H1 (cell line): ENCODE results near the gene CCDC47. TPM values are rescaled to one million over a fixed set of nuclear protein-coding genes. Genes with fewer than 3 reads are reported as not detected.
"Not testable (repeated sequence)": the region's sequence is repeated elsewhere in the genome, so short reads cannot be mapped to it uniquely, and the experiment has no call there.

ENCODE experiments used
- CTCF ChIA-PET: fragments of 300-600 bp; sonication (Branson Sonifier 250); formaldehyde crosslinking; loops from one replicate; lab custom pipeline; 2021; ENCODE audit not compliant: partially characterized antibody; lab: Charles Lee
- POLR2A ChIA-PET: fragments of 300-600 bp; sonication (Branson Sonifier 250); formaldehyde crosslinking; loops from one replicate; lab custom pipeline; 2021; ENCODE audit warnings: inconsistent platforms; ENCODE audit not compliant: partially characterized antibody; lab: Charles Lee
- DNase-seq, 2 experiments: peaks; one replicate each; pipeline versions ENCODE4 v3.0.0 to v3.0.0-alpha.2; 2010 to 2022; ENCODE audit warnings: low spot score in 2 of 2, low read depth in 1 of 2, mixed read lengths in 1 of 2
- FAIRE-seq: peaks from 2 replicates; lab custom pipeline; 2011; peaks lifted over from hg19 to GRCh38; lab: Jason Lieb, UNC
- H2AFZ ChIP-seq: 2 replicates; pipeline ENCODE4 v1.8.1; 2012; ENCODE audit warnings: low read length, inconsistent platforms
- H2AK5ac ChIP-seq: 2 replicates; pipeline ENCODE4 v1.6.1; 2013; ENCODE audit warnings: low read depth, low read length
- H2BK120ac ChIP-seq: replicated peaks from 2 replicates; pipeline ENCODE3; 2013; ENCODE audit warnings: low read depth, low read length, inconsistent platforms
- H2BK12ac ChIP-seq: 2 replicates; pipeline ENCODE4 v1.6.1; 2013; ENCODE audit warnings: low read depth, low read length
- H2BK15ac ChIP-seq: 2 replicates; pipeline ENCODE4 v1.6.1; 2013; ENCODE audit warnings: low read length
- H2BK20ac ChIP-seq: 2 replicates; pipeline ENCODE4 v1.6.1; 2013; ENCODE audit warnings: low read length
- H2BK5ac ChIP-seq: 2 replicates; pipeline ENCODE4 v1.6.1; 2013; ENCODE audit warnings: low read depth, low read length
- H3K14ac ChIP-seq: 2 replicates; pipeline ENCODE4 v1.6.1; 2013; ENCODE audit warnings: inconsistent platforms; ENCODE audit not compliant: insufficient read length
- H3K18ac ChIP-seq: 2 replicates; pipeline ENCODE4 v1.6.1; 2013; ENCODE audit warnings: low read length; ENCODE audit errors: extremely low read depth
- H3K23ac ChIP-seq: 2 replicates; pipeline ENCODE4 v1.6.1; 2013; ENCODE audit warnings: inconsistent platforms; ENCODE audit not compliant: insufficient read length
- H3K23me2 ChIP-seq: 2 replicates; pipeline ENCODE4 v1.6.1; 2013; ENCODE audit warnings: low read depth, low read length
- H3K27ac ChIP-seq: 2 replicates; pipeline ENCODE4 v1.6.1; 2011; ENCODE audit warnings: low read depth, low read length, inconsistent platforms
- H3K27me3 ChIP-seq, 4 experiments: replicated peaks in 1 of 4; 1 replicate in 1 of 4; 2 replicates in 3 of 4; pipeline versions ENCODE4 v1.6.1 to v1.8.1; 2011 to 2013; ENCODE audit warnings: low read length in 3 of 4, mild to moderate bottlenecking in 3 of 4, inconsistent platforms in 2 of 4, mixed read lengths in 2 of 4, moderate library complexity in 1 of 4; ENCODE audit not compliant: control insufficient read depth in 3 of 4, insufficient read depth in 3 of 4; ENCODE audit errors: extremely low read depth in 1 of 4
- H3K36me3 ChIP-seq, 4 experiments: 2 replicates each; pipeline versions ENCODE4 v1.6.1 to v1.8.1; 2011 to 2013; ENCODE audit warnings: mild to moderate bottlenecking in 4 of 4, low read length in 3 of 4, moderate library complexity in 2 of 4, control low read depth in 1 of 4, inconsistent platforms in 1 of 4; ENCODE audit not compliant: insufficient read depth in 4 of 4, control insufficient read depth in 2 of 4
- H3K4ac ChIP-seq: replicated peaks from 2 replicates; pipeline ENCODE3; 2013; ENCODE audit warnings: low read length, low read depth, mixed read lengths, inconsistent platforms; ENCODE audit not compliant: insufficient read length
- H3K4me1 ChIP-seq, 4 experiments: replicated peaks in 1 of 4; 1 replicate in 1 of 4; 2 replicates in 3 of 4; pipeline versions ENCODE4 v1.6.1 to v1.8.1; 2011 to 2013; ENCODE audit warnings: low read length in 3 of 4, inconsistent platforms in 2 of 4, mixed read lengths in 1 of 4; ENCODE audit not compliant: insufficient read depth in 4 of 4, control insufficient read depth in 3 of 4
- H3K4me2 ChIP-seq, 2 experiments: 2 replicates each; pipeline versions ENCODE4 v1.6.1 to v1.8.1; 2011 to 2013; ENCODE audit warnings: low read depth in 2 of 2, low read length in 2 of 2, control low read depth in 1 of 2, inconsistent platforms in 1 of 2, mild to moderate bottlenecking in 1 of 2; ENCODE audit not compliant: insufficient read depth in 1 of 2
- H3K4me3 ChIP-seq, 4 experiments: fragments of 200-600, 300-600 bp in 1 of 4; sonication (generic), shearing (Covaris generic), sonication (Bioruptor Twin) in 1 of 4; 2 replicates each; pipeline versions ENCODE4 v1.5.1 to v1.8.1; 2011 to 2016; ENCODE audit warnings: low read length in 4 of 4, low read depth in 3 of 4, control low read depth in 2 of 4, inconsistent platforms in 2 of 4, mild to moderate bottlenecking in 2 of 4, mixed read lengths in 1 of 4, moderate library complexity in 1 of 4; ENCODE audit not compliant: insufficient read depth in 2 of 4; ENCODE audit errors: extremely low read depth in 1 of 4
- H3K56ac ChIP-seq: replicated peaks from 2 replicates; pipeline ENCODE3; 2013; ENCODE audit warnings: low read depth, mild to moderate bottlenecking, mixed read lengths, low read length, inconsistent platforms; ENCODE audit not compliant: insufficient read length
- H3K79me1 ChIP-seq: 2 replicates; pipeline ENCODE4 v1.6.1; 2013; ENCODE audit warnings: low read depth, low read length, control low read depth
- H3K79me2 ChIP-seq, 2 experiments: 2 replicates each; pipeline versions ENCODE4 v1.6.1 to v1.8.1; 2012 to 2013; ENCODE audit warnings: low read length in 2 of 2, mild to moderate bottlenecking in 2 of 2, inconsistent platforms in 1 of 2; ENCODE audit not compliant: insufficient read depth in 2 of 2, control insufficient read depth in 1 of 2
- H3K9ac ChIP-seq, 4 experiments: replicated peaks in 1 of 4; 1 replicate in 1 of 4; 2 replicates in 3 of 4; pipeline versions ENCODE4 v1.6.1 to v1.8.1; 2011 to 2013; ENCODE audit warnings: low read depth in 3 of 4, low read length in 3 of 4, control low read depth in 2 of 4, mild to moderate bottlenecking in 2 of 4, moderate library complexity in 2 of 4, inconsistent platforms in 1 of 4; ENCODE audit errors: extremely low read depth in 1 of 4
- H3K9me3 ChIP-seq, 2 experiments: 2 replicates each; pipeline versions ENCODE4 v1.6.1 to v1.8.1; 2012 to 2013; ENCODE audit warnings: mild to moderate bottlenecking in 2 of 2, moderate library complexity in 2 of 2, control low read depth in 1 of 2, inconsistent platforms in 1 of 2, low read depth in 1 of 2, low read length in 1 of 2, mixed read lengths in 1 of 2; ENCODE audit not compliant: insufficient read depth in 2 of 2
- H4K20me1 ChIP-seq, 2 experiments: replicated peaks in 1 of 2; 2 replicates each; pipeline versions ENCODE3 to v1.8.1; 2011 to 2013; ENCODE audit warnings: inconsistent platforms in 2 of 2, low read length in 2 of 2, mild to moderate bottlenecking in 1 of 2; ENCODE audit not compliant: insufficient read depth in 2 of 2, control insufficient read depth in 1 of 2
- H4K5ac ChIP-seq: 2 replicates; pipeline ENCODE4 v1.6.1; 2013; ENCODE audit warnings: low read length, low read depth, mixed read lengths, inconsistent platforms; ENCODE audit not compliant: insufficient read length
- H4K8ac ChIP-seq: 2 replicates; pipeline ENCODE4 v1.8.0; 2013; ENCODE audit warnings: mild to moderate bottlenecking, moderate library complexity, low read length, inconsistent platforms; ENCODE audit not compliant: insufficient read depth; ENCODE audit errors: extremely low read depth
- H4K91ac ChIP-seq: replicated peaks from 2 replicates; pipeline ENCODE3; 2013; ENCODE audit warnings: low read length, mixed read lengths, inconsistent platforms; ENCODE audit not compliant: insufficient read length
- RNF2 ChIP-seq: fragments of 200-900, 300-1000 bp; sonication (generic); IDR thresholded peaks from 2 replicates; pipeline ENCODE4 v1.7.1; 2016; ENCODE audit warnings: borderline replicate concordance, low read depth, mild to moderate bottlenecking, antibody characterized with exemption, low read length; ENCODE audit not compliant: poor library complexity, severe bottlenecking; ENCODE audit errors: missing control alignments
- WGBS, 2 experiments: shearing (Covaris generic) in 1 of 2; methylation state at CpG; one replicate each; pipeline versions ENCODE4 v1.1.6 to v1.1.7; 2013 to 2015; ENCODE audit warnings: low lambda C conversion rate in 2 of 2, mixed read lengths in 2 of 2, inconsistent platforms in 1 of 2, low coverage in 1 of 2, missing lambda C conversion rate in 1 of 2; ENCODE audit not compliant: insufficient replicate concordance in 2 of 2, insufficient coverage in 1 of 2, insufficient read length in 1 of 2; ENCODE audit errors: extremely low coverage in 1 of 2, missing lambda C conversion rate in 1 of 2; 5-methylcytosine and 5-hydroxymethylcytosine counted together
- polyA plus RNA-seq, 7 experiments: library from polyadenylated mRNA; depleted of rRNA in 3 of 7; stranded (reverse) in 5 of 7; unstranded in 2 of 7; fragments of >200 nt in 5 of 7; fragments of 200-250 nt in 2 of 7; gene quantifications; 1 replicate in 5 of 7; 2 replicates in 1 of 7; 4 replicates in 1 of 7; pipeline versions ENCODE4 v1.2.1 to v1.2.3, GENCODE V29; 2011 to 2013; ENCODE audit warnings: missing spikeins in 2 of 7, mixed read lengths in 2 of 7
- total RNA-seq: library from RNA; stranded (reverse); fragmentation: NEBNext Ultra II Directional; extraction: Animal tissue kit (Norgen Biotek cat#: 25700); gene quantifications from 2 replicates; pipeline ENCODE4 v1.2.1, GENCODE V29; 2021

The CCDC47 gene
- total and polyA plus RNA-seq, 2 of the 8 experiments (the other 6 are each of a cell fraction or from before 2014, with no cell fraction given) = 21.2 to 83.1 TPM

DNA sequence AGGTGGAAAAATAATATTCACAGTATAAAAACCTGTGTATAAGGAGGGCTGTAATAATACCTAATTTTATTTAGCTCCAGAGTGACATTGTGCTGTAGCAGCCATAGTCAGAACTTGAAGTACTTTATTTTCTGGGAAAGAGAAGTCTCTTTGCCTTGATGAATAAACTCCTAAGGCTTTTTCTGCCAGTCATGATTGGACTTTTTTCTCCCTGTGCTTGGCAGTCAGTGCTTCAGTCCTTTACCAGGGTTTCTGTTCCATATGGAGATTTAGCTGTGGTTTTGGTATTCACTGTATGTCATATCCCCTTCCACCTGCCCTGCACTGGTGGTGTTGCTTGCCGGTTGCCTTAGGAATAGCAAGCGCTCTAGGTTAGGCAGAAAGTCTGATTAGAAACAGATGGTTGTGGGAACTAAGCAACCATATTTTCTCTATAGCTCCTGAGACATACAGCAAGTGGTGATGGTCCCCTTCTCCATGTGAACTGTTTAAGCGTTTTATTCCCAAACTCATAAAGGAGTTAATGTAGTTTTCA is 25.2 kb upstream of the CCDC47 start (continued):
- TF ChIP-seq RNF2 = no peak

DNA sequence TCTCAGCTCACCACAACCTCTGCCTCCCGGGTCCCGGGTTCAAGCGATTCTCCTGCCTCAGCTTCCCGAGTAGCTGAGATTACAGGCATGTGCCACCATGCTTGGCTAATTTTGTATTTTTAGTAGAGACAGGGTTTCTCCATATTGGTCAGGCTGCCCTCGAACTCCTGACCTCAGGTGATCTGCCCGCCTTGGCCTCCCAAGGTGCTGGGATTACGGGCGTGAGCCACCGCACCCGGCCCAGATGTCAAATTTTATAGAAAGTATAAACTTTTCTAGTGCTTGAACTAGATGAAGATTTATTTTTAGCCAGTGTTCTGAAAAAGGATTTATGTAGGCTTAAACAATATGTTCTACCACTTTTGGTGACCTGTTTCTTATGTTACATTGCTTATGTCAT is 23.0 kb upstream of the CCDC47 start:
- H3K9ac ChIP-seq, H3K14ac ChIP-seq, CTCF ChIA-PET, H3K27ac ChIP-seq, H4K91ac ChIP-seq, H3K27me3 ChIP-seq, H3K4me2 ChIP-seq, H3K23me2 ChIP-seq, FAIRE-seq, H3K9me3 ChIP-seq, H3K56ac ChIP-seq, H4K8ac ChIP-seq, H2BK12ac ChIP-seq, H2BK15ac ChIP-seq, H3K4me1 ChIP-seq, H3K4ac ChIP-seq, H3K23ac ChIP-seq, H2BK5ac ChIP-seq, H2BK120ac ChIP-seq, H2AFZ ChIP-seq, H4K20me1 ChIP-seq, H3K79me1 ChIP-seq, H3K18ac ChIP-seq, H2BK20ac ChIP-seq, H2AK5ac ChIP-seq, H3K4me3 ChIP-seq, H4K5ac ChIP-seq: not testable (repeated sequence)
- peaks cover 0 to 15% of the 10 kb centered on the region in 2 experiments; a peak in 2 of 4 replicates for H3K79me2 ChIP-seq
- peak in 1 of 2 experiments; percentile 10 for DNase-seq
- 97% methylated on average over 10 of the region's 10 CpGs; no CpG with 5 or more reads in 1 of the 2 experiments for WGBS, 2 experiments
- POLR2A ChIA-PET = interaction anchor here (1.1 to 5.9 kb wide), 5 partner anchors 18 to 39 kb away, joined by 3 to 34 read pairs (median 4); partner anchors contain the start of genes CCDC47 and DDX42
- peaks cover 35 to 97% (median 75%) of the 10 kb centered on the region in 4 experiments for H3K36me3 ChIP-seq
